HepG2 (cell line): Measurements from ENCODE around the gene ATRN. TPM values are rescaled to one million over a fixed set of nuclear protein-coding genes. Genes with fewer than 3 reads are reported as not detected.

Source experiments
- ATAC-seq: fragments of 200-7000 bp; cut with Tn5 transposase; 3 replicates; pipeline ENCODE4 v1.9.1; 2020; ENCODE audit warnings: mild to moderate bottlenecking, moderate library complexity
- BruUV-seq: library from RNA; stranded (reverse); fragments of 400-500 nt; replicated peaks from 2 replicates; lab custom pipeline; 2021; lab: Mats Ljungman, UMichigan
- CTCF ChIA-PET: fragments of 300-600 bp; formaldehyde crosslinking; extraction: SDS; loops from one replicate; lab custom pipeline; 2021; ENCODE audit warnings: low total read pairs, inconsistent platforms, low intra/inter-chr PET ratio; lab: Yijun Ruan, JAX
- POLR2A ChIA-PET: fragments of 350-600 bp; sonication (Branson Sonifier 250); formaldehyde crosslinking; loops from one replicate; lab custom pipeline; 2020; ENCODE audit warnings: antibody characterized with exemption, inconsistent platforms; lab: Yijun Ruan, JAX
- DNase-seq: peaks from one replicate; pipeline ENCODE4 v3.0.0-alpha.2; 2015; ENCODE audit warnings: low spot score
- FAIRE-seq: peaks from 3 replicates; lab custom pipeline; 2011; peaks lifted over from hg19 to GRCh38; lab: Jason Lieb, UNC
- H2AFZ ChIP-seq: one replicate; pipeline ENCODE4 v1.6.1; 2011; ENCODE audit warnings: low read length, inconsistent platforms
- H3K27ac ChIP-seq: fragments of 300-600 bp; 3 replicates; pipeline ENCODE4 v1.8.0; 2011; ENCODE audit warnings: mixed run types, mild to moderate bottlenecking, mixed read lengths, low read length, inconsistent platforms; ENCODE audit not compliant: insufficient read depth; ENCODE audit errors: extremely low read length
- H3K27me3 ChIP-seq, 2 experiments: fragments of 200-600 bp in 1 of 2; 2 replicates in 1 of 2; 3 replicates in 1 of 2; pipeline versions ENCODE4 v1.6.0 to v1.8.0; 2011; ENCODE audit warnings: low read length in 2 of 2, mild to moderate bottlenecking in 2 of 2, moderate library complexity in 2 of 2, inconsistent platforms in 1 of 2; ENCODE audit not compliant: insufficient read depth in 2 of 2, control insufficient read depth in 1 of 2
- H3K36me3 ChIP-seq, 2 experiments: fragments of 200-600 bp in 1 of 2; replicated peaks in 1 of 2; 2 replicates in 1 of 2; 3 replicates in 1 of 2; pipeline versions ENCODE4 v1.5.1 to v1.8.0; 2011; ENCODE audit warnings: low read length in 2 of 2, inconsistent platforms in 1 of 2; ENCODE audit not compliant: insufficient read depth in 2 of 2, control insufficient read depth in 1 of 2
- H3K4me1 ChIP-seq: 2 replicates; pipeline ENCODE4 v1.5.1; 2012; ENCODE audit warnings: low read length, inconsistent platforms; ENCODE audit not compliant: insufficient read depth
- H3K4me2 ChIP-seq: 2 replicates; pipeline ENCODE4 v1.6.0; 2011; ENCODE audit warnings: low read depth, low read length, inconsistent platforms
- H3K4me3 ChIP-seq, 3 experiments: fragments of 200-600 bp in 1 of 3; sonication (generic), shearing (Covaris generic) in 1 of 3; replicated peaks in 1 of 3; 2 replicates each; pipeline ENCODE4 v1.5.1; 2011 to 2016; ENCODE audit warnings: low read length in 3 of 3, inconsistent platforms in 2 of 3, low read depth in 2 of 3, mild to moderate bottlenecking in 2 of 3, control low read depth in 1 of 3, mixed read lengths in 1 of 3; ENCODE audit not compliant: insufficient read depth in 1 of 3
- H3K79me2 ChIP-seq: one replicate; pipeline ENCODE4 v1.6.1; 2011; ENCODE audit warnings: low read length, inconsistent platforms; ENCODE audit not compliant: insufficient read depth
- H3K9ac ChIP-seq: 2 replicates; pipeline ENCODE4 v1.6.0; 2011; ENCODE audit warnings: mild to moderate bottlenecking, low read depth, low read length, inconsistent platforms; ENCODE audit not compliant: insufficient read depth
- H3K9me3 ChIP-seq: 2 replicates; pipeline ENCODE4 v1.5.1; 2012; ENCODE audit warnings: mild to moderate bottlenecking, low read length
- H4K20me1 ChIP-seq: 2 replicates; pipeline ENCODE4 v1.6.0; 2011; ENCODE audit warnings: inconsistent platforms, mild to moderate bottlenecking, low read length, moderate library complexity; ENCODE audit not compliant: insufficient read depth
- CAMTA2 ChIP-seq: sonication (generic); formaldehyde crosslinking; IDR thresholded peaks from 2 replicates; pipeline ENCODE4 v1.4.0; 2020; ENCODE audit warnings: mild to moderate bottlenecking, missing genetic modification reagents, borderline replicate concordance
- EEA1 ChIP-seq: sonication (generic); formaldehyde crosslinking; IDR thresholded peaks from 2 replicates; pipeline ENCODE4 v1.5.1; 2020; ENCODE audit warnings: mild to moderate bottlenecking, missing genetic modification reagents, borderline replicate concordance
- HCFC1 ChIP-seq: fragments of 150-350 bp; IDR thresholded peaks from 2 replicates; pipeline ENCODE4 v1.6.1; 2014; ENCODE audit warnings: low read depth, low read length
- MTA3 ChIP-seq: sonication (generic); formaldehyde crosslinking; IDR thresholded peaks from 2 replicates; pipeline ENCODE4 v1.4.0; 2020; ENCODE audit warnings: missing genetic modification reagents
- MTERF4 ChIP-seq: sonication (generic); formaldehyde crosslinking; IDR thresholded peaks from 2 replicates; pipeline ENCODE4 v1.8.0; 2023; ENCODE audit warnings: mild to moderate bottlenecking, missing genetic modification reagents
- POGK ChIP-seq: sonication (generic); formaldehyde crosslinking; conservative IDR thresholded peaks from 2 replicates; pipeline ENCODE4 v1.8.0; 2022; ENCODE audit warnings: mild to moderate bottlenecking, moderate library complexity, missing genetic modification reagents
- RCOR2 ChIP-seq: IDR thresholded peaks from 2 replicates; pipeline ENCODE4 v1.6.1; 2016; ENCODE audit warnings: missing biosample characterization, missing genetic modification reagents
- ZNF282 ChIP-seq: fragments of 450-650 bp; IDR thresholded peaks from 2 replicates; pipeline ENCODE4 v1.6.1; 2018; ENCODE audit not compliant: partially characterized antibody
- ZNF501 ChIP-seq: sonication (generic); formaldehyde crosslinking; IDR thresholded peaks from 2 replicates; pipeline ENCODE4 v1.5.1; 2020; ENCODE audit warnings: mild to moderate bottlenecking, moderate library complexity, missing genetic modification reagents
- ZNF564 ChIP-seq: sonication (generic); formaldehyde crosslinking; IDR thresholded peaks from 2 replicates; pipeline ENCODE4 v1.8.1; 2023; ENCODE audit warnings: mild to moderate bottlenecking, missing genetic modification reagents
- ZNF652 ChIP-seq: IDR thresholded peaks from 2 replicates; pipeline ENCODE4 v1.6.1; 2016; ENCODE audit warnings: low read depth, borderline replicate concordance
- ZNF749 ChIP-seq: sonication (generic); formaldehyde crosslinking; IDR thresholded peaks from 2 replicates; pipeline ENCODE4 v1.8.0; 2022; ENCODE audit warnings: mild to moderate bottlenecking, missing genetic modification reagents, moderate library complexity, borderline replicate concordance
- WGBS: methylation state at CpG from one replicate; pipeline ENCODE4 v1.1.6; 2017; ENCODE audit warnings: low lambda C conversion rate; 5-methylcytosine and 5-hydroxymethylcytosine counted together
- in situ Hi-C: cut with HindIII; loops from 2 replicates; pipeline ENCODE4 v1.10.0; 2017; ENCODE audit warnings: low pct_unique_long_range_greater_than_20kb; ENCODE audit not compliant: extremely low pct_ligation_motif_present
- intact Hi-C: fragments of 100-400 bp; cut with micrococcal nuclease; formaldehyde crosslinking; loops from one replicate; pipeline ENCODE4 v1.10.0; 2022; ENCODE audit not compliant: unreplicated experiment
- polyA plus RNA-seq, 8 experiments: library from polyadenylated mRNA; depleted of rRNA in 3 of 8; stranded (reverse) in 7 of 8; unstranded in 1 of 8; fragments of >200 nt; fragmentation: Illumina TruSeq in 4 of 8; extraction: Trizol in 4 of 8; gene quantifications; 2 replicates each; pipeline versions ENCODE4 v1.2.1 to v1.2.3, GENCODE V29; 2011 to 2016; ENCODE audit warnings: low read depth in 4 of 8, missing spikeins in 1 of 8, mixed read lengths in 1 of 8; ENCODE audit not compliant: insufficient read depth in 1 of 8
- total RNA-seq, 5 experiments: library from RNA; depleted of rRNA; stranded (reverse); fragments of >200 nt; fragmentation: Illumina TruSeq; extraction: Trizol; gene quantifications; 2 replicates each; pipeline ENCODE4 v1.2.3, GENCODE V29; 2016; ENCODE audit warnings: low read depth in 1 of 5
- TF ChIP-seq, protein P1 (sequence below): IDR thresholded peaks from 2 replicates; pipeline ENCODE4 v1.6.1; 2016
- TF ChIP-seq, protein P2 (sequence below): IDR thresholded peaks from 2 replicates; pipeline ENCODE4 v1.6.1; 2016; ENCODE audit warnings: missing compliant biosample characterization, missing genetic modification reagents, borderline replicate concordance
- TF ChIP-seq, protein P3 (sequence below): sonication (generic); formaldehyde crosslinking; IDR thresholded peaks from 2 replicates; pipeline ENCODE4 v1.4.0; 2020; ENCODE audit warnings: low read depth, missing genetic modification reagents

Gene ATRN
- total and polyA plus RNA-seq, 2 of the 13 experiments (the other 11 are each of a cell fraction or from before 2014, with no cell fraction given): 44.2 to 81.1 TPM

DNA sequence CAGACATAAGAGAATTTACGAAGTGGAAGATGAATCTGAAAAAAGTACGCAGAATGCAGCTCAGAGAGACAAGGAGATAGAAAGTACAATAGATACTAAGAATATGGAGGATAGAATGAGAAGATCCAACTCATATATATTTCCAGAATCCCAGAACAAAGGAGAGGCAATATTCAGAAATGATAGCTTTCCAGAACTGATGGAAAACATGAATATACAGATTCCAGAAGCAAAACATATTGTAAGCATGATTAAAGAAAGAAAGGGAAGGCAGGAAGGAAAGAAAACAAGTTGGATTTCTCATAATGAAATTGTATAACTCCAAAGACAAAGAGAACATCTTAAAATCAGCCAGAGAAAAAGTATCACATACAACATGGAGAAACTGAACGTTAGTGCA is 169.4 kb downstream of the ATRN start:
- H3K9ac ChIP-seq: no peak overlapping the region
- no peaks in the 10 kb centered on the region for H3K27me3 ChIP-seq
- TF ChIP-seq RCOR2 (no peak), EEA1 (CRISPR knock-in tag) (no peak), MTERF4 (CRISPR knock-in tag) (no peak), MTA3 (CRISPR knock-in tag) (no peak), HCFC1 (no peak), ZNF652 (CRISPR knock-in tag) (no peak), ZNF564 (CRISPR knock-in tag) (no peak), ZNF501 (no peak), POGK (CRISPR knock-in tag) (no peak), ZNF282 (no peak), CAMTA2 (CRISPR knock-in tag) (no peak), ZNF749 (CRISPR knock-in tag) (no peak)
- TF ChIP-seq, protein P1, sequence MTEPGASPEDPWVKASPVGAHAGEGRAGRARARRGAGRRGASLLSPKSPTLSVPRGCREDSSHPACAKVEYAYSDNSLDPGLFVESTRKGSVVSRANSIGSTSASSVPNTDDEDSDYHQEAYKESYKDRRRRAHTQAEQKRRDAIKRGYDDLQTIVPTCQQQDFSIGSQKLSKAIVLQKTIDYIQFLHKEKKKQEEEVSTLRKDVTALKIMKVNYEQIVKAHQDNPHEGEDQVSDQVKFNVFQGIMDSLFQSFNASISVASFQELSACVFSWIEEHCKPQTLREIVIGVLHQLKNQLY (CRISPR knock-in tag): no peak
- TF ChIP-seq, protein P2, sequence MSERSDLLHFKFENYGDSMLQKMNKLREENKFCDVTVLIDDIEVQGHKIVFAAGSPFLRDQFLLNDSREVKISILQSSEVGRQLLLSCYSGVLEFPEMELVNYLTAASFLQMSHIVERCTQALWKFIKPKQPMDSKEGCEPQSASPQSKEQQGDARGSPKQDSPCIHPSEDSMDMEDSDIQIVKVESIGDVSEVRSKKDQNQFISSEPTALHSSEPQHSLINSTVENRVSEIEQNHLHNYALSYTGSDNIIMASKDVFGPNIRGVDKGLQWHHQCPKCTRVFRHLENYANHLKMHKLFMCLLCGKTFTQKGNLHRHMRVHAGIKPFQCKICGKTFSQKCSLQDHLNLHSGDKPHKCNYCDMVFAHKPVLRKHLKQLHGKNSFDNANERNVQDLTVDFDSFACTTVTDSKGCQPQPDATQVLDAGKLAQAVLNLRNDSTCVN: no peak
- TF ChIP-seq, protein P3, sequence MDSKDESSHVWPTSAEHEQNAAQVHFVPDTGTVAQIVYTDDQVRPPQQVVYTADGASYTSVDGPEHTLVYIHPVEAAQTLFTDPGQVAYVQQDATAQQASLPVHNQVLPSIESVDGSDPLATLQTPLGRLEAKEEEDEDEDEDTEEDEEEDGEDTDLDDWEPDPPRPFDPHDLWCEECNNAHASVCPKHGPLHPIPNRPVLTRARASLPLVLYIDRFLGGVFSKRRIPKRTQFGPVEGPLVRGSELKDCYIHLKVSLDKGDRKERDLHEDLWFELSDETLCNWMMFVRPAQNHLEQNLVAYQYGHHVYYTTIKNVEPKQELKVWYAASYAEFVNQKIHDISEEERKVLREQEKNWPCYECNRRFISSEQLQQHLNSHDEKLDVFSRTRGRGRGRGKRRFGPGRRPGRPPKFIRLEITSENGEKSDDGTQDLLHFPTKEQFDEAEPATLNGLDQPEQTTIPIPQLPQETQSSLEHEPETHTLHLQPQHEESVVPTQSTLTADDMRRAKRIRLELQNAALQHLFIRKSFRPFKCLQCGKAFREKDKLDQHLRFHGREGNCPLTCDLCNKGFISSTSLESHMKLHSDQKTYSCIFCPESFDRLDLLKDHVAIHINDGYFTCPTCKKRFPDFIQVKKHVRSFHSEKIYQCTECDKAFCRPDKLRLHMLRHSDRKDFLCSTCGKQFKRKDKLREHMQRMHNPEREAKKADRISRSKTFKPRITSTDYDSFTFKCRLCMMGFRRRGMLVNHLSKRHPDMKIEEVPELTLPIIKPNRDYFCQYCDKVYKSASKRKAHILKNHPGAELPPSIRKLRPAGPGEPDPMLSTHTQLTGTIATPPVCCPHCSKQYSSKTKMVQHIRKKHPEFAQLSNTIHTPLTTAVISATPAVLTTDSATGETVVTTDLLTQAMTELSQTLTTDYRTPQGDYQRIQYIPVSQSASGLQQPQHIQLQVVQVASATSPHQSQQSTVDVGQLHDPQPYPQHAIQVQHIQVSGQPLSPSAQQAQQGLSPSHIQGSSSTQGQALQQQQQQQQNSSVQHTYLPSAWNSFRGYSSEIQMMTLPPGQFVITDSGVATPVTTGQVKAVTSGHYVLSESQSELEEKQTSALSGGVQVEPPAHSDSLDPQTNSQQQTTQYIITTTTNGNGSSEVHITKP: no peak
- DNase-seq: no peak
- H3K79me2 ChIP-seq: no peaks in the 10 kb centered on the region
- TSS peak; percentile 27 for BruUV-seq
- intact Hi-C loops (no loop called here), in situ Hi-C loops (no loop called here)
- WGBS: 95% methylated on average over 3 of the region's 3 CpGs
- POLR2A ChIA-PET: no interaction called here
- no peaks in the 10 kb centered on the region for H3K9me3 ChIP-seq
- H3K4me1 ChIP-seq: no peaks in the 10 kb centered on the region
- peaks cover 10 to 18% of the 10 kb centered on the region in 2 experiments; a peak in 4 of 5 replicates for H3K36me3 ChIP-seq
- H3K4me2 ChIP-seq: no peak overlapping the region
- H3K4me3 ChIP-seq: no peak overlapping the region
- H4K20me1 ChIP-seq: no peaks in the 10 kb centered on the region
- no peak overlapping the region for H2AFZ ChIP-seq
- no peak overlapping the region for H3K27ac ChIP-seq
- CTCF ChIA-PET: no interaction called here
- ATAC-seq: no peak
- no peak for FAIRE-seq
